HepG2 (cell line): ENCODE measurements around the gene LAP3. TPM values are rescaled to one million over a fixed set of nuclear protein-coding genes. Genes with fewer than 3 reads are reported as not detected.
A peak's percentile ranks its signal among the peaks of the same experiment; 100 is the strongest.

ENCODE experiments used
- GATA4 ChIP-seq: sonication (generic); IDR thresholded peaks from 2 replicates; pipeline ENCODE4 v1.6.1; 2016; ENCODE audit warnings: antibody characterized with exemption, low read depth, borderline replicate concordance
- GATAD2A ChIP-seq: IDR thresholded peaks from 2 replicates; pipeline ENCODE4 v1.6.1; 2016
- ISL2 ChIP-seq: sonication (generic); formaldehyde crosslinking; IDR thresholded peaks from 2 replicates; pipeline ENCODE4 v1.5.0; 2020; ENCODE audit warnings: missing genetic modification reagents
- KLF11 ChIP-seq: IDR thresholded peaks from 2 replicates; pipeline ENCODE4 v1.6.1; 2016; ENCODE audit warnings: missing compliant biosample characterization
- MBD4 ChIP-seq: IDR thresholded peaks from 2 replicates; pipeline ENCODE4 v1.6.1; 2012; ENCODE audit warnings: low read length, inconsistent platforms, borderline replicate concordance
- MTA3 ChIP-seq: sonication (generic); formaldehyde crosslinking; IDR thresholded peaks from 2 replicates; pipeline ENCODE4 v1.4.0; 2020; ENCODE audit warnings: missing genetic modification reagents
- MTERF4 ChIP-seq: sonication (generic); formaldehyde crosslinking; IDR thresholded peaks from 2 replicates; pipeline ENCODE4 v1.8.0; 2023; ENCODE audit warnings: mild to moderate bottlenecking, missing genetic modification reagents
- NFYB ChIP-seq: sonication (generic); formaldehyde crosslinking; IDR thresholded peaks from 2 replicates; pipeline ENCODE4 v1.4.0; 2020; ENCODE audit warnings: missing genetic modification reagents
- RBFOX2 ChIP-seq: fragments of 200-400 bp; formaldehyde crosslinking; IDR thresholded peaks from 2 replicates; pipeline ENCODE4 v1.6.1; 2017; ENCODE audit warnings: low read depth, mild to moderate bottlenecking, low read length
- XRCC5 ChIP-seq: fragments of 200-400 bp; formaldehyde crosslinking; optimal IDR thresholded peaks from 2 replicates; pipeline ENCODE3; 2017; ENCODE audit warnings: mild to moderate bottlenecking, low read length
- ZMAT5 ChIP-seq: sonication (generic); formaldehyde crosslinking; IDR thresholded peaks from 2 replicates; pipeline ENCODE4 v1.5.0; 2020; ENCODE audit warnings: mild to moderate bottlenecking, low read depth, missing genetic modification reagents, borderline replicate concordance
- ZNF710 ChIP-seq: sonication (generic); formaldehyde crosslinking; IDR thresholded peaks from 2 replicates; pipeline ENCODE4 v1.5.0; 2020; ENCODE audit warnings: mild to moderate bottlenecking, missing genetic modification reagents, borderline replicate concordance
- ZNF766 ChIP-seq: sonication (generic); formaldehyde crosslinking; IDR thresholded peaks from 2 replicates; pipeline ENCODE4 v1.5.0; 2020; ENCODE audit warnings: missing genetic modification reagents, borderline replicate concordance
- ZSCAN30 ChIP-seq: sonication (generic); formaldehyde crosslinking; IDR thresholded peaks from 2 replicates; pipeline ENCODE4 v1.5.0; 2020; ENCODE audit warnings: mild to moderate bottlenecking, missing genetic modification reagents
- polyA plus RNA-seq, 8 experiments: library from polyadenylated mRNA; depleted of rRNA in 3 of 8; stranded (reverse) in 7 of 8; unstranded in 1 of 8; fragments of >200 nt; fragmentation: Illumina TruSeq in 4 of 8; extraction: Trizol in 4 of 8; gene quantifications; 2 replicates each; pipeline versions ENCODE4 v1.2.1 to v1.2.3, GENCODE V29; 2011 to 2016; ENCODE audit warnings: low read depth in 4 of 8, missing spikeins in 1 of 8, mixed read lengths in 1 of 8; ENCODE audit not compliant: insufficient read depth in 1 of 8
- total RNA-seq, 5 experiments: library from RNA; depleted of rRNA; stranded (reverse); fragments of >200 nt; fragmentation: Illumina TruSeq; extraction: Trizol; gene quantifications; 2 replicates each; pipeline ENCODE4 v1.2.3, GENCODE V29; 2016; ENCODE audit warnings: low read depth in 1 of 5
- TF ChIP-seq, protein P1 (sequence below): sonication (generic); formaldehyde crosslinking; IDR thresholded peaks from 2 replicates; pipeline ENCODE4 v1.9.0; 2021; ENCODE audit warnings: mild to moderate bottlenecking, missing genetic modification reagents
- TF ChIP-seq, protein P2 (sequence below): sonication (generic); formaldehyde crosslinking; conservative IDR thresholded peaks from 2 replicates; pipeline ENCODE4 v1.4.0; 2020; ENCODE audit warnings: missing genetic modification reagents

The LAP3 gene
- total and polyA plus RNA-seq, 2 of the 13 experiments (the other 11 are each of a cell fraction or from before 2014, with no cell fraction given), result 106 to 125 TPM

GRCh38 chr4:17577665-17578481 lies 875 bp downstream of the LAP3 start (continued):
- TF ChIP-seq MTERF4 (CRISPR knock-in tag) (no peak), ISL2 (no peak), ZMAT5 (CRISPR knock-in tag) (no peak), GATA4 (no peak), MBD4 (no peak), GATAD2A (no peak; the same call in 1 of the 2 replicates), ZNF710 (no peak), RBFOX2 (peak; percentile 78), XRCC5 (no peak), MTA3 (no peak), ZSCAN30 (CRISPR knock-in tag) (no peak), KLF11 (CRISPR knock-in tag) (no peak), NFYB (CRISPR knock-in tag) (no peak), ZNF766 (CRISPR knock-in tag) (no peak)
- TF ChIP-seq, protein P1, sequence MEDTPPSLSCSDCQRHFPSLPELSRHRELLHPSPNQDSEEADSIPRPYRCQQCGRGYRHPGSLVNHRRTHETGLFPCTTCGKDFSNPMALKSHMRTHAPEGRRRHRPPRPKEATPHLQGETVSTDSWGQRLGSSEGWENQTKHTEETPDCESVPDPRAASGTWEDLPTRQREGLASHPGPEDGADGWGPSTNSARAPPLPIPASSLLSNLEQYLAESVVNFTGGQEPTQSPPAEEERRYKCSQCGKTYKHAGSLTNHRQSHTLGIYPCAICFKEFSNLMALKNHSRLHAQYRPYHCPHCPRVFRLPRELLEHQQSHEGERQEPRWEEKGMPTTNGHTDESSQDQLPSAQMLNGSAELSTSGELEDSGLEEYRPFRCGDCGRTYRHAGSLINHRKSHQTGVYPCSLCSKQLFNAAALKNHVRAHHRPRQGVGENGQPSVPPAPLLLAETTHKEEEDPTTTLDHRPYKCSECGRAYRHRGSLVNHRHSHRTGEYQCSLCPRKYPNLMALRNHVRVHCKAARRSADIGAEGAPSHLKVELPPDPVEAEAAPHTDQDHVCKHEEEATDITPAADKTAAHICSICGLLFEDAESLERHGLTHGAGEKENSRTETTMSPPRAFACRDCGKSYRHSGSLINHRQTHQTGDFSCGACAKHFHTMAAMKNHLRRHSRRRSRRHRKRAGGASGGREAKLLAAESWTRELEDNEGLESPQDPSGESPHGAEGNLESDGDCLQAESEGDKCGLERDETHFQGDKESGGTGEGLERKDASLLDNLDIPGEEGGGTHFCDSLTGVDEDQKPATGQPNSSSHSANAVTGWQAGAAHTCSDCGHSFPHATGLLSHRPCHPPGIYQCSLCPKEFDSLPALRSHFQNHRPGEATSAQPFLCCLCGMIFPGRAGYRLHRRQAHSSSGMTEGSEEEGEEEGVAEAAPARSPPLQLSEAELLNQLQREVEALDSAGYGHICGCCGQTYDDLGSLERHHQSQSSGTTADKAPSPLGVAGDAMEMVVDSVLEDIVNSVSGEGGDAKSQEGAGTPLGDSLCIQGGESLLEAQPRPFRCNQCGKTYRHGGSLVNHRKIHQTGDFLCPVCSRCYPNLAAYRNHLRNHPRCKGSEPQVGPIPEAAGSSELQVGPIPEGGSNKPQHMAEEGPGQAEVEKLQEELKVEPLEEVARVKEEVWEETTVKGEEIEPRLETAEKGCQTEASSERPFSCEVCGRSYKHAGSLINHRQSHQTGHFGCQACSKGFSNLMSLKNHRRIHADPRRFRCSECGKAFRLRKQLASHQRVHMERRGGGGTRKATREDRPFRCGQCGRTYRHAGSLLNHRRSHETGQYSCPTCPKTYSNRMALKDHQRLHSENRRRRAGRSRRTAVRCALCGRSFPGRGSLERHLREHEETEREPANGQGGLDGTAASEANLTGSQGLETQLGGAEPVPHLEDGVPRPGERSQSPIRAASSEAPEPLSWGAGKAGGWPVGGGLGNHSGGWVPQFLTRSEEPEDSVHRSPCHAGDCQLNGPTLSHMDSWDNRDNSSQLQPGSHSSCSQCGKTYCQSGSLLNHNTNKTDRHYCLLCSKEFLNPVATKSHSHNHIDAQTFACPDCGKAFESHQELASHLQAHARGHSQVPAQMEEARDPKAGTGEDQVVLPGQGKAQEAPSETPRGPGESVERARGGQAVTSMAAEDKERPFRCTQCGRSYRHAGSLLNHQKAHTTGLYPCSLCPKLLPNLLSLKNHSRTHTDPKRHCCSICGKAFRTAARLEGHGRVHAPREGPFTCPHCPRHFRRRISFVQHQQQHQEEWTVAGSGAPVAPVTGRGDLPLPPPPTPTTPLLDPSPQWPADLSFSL (CRISPR knock-in tag), result no peak
- TF ChIP-seq, protein P2, sequence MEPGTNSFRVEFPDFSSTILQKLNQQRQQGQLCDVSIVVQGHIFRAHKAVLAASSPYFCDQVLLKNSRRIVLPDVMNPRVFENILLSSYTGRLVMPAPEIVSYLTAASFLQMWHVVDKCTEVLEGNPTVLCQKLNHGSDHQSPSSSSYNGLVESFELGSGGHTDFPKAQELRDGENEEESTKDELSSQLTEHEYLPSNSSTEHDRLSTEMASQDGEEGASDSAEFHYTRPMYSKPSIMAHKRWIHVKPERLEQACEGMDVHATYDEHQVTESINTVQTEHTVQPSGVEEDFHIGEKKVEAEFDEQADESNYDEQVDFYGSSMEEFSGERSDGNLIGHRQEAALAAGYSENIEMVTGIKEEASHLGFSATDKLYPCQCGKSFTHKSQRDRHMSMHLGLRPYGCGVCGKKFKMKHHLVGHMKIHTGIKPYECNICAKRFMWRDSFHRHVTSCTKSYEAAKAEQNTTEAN (CRISPR knock-in tag), result no peak
